CD14-positive monocyte (primary cell): ENCODE data around the gene PDE7B. TPM values are rescaled to one million over a fixed set of nuclear protein-coding genes. Genes with fewer than 3 reads are reported as not detected.

Experiments
- DNase-seq, 3 donors: peaks; one replicate each; pipeline ENCODE4 v3.0.0-alpha.2; 2011 to 2022
- H2AFZ ChIP-seq: 2 replicates; pipeline ENCODE4 v1.6.0; 2012; ENCODE audit warnings: mild to moderate bottlenecking, low read depth, low read length, inconsistent platforms; ENCODE audit not compliant: insufficient read depth, poor library complexity, severe bottlenecking
- H3K27ac ChIP-seq, 2 donors: 1 replicate in 1 of 2; 2 replicates in 1 of 2; pipeline ENCODE4 v1.5.1; 2012 to 2013; ENCODE audit warnings: low read length in 2 of 2, control low read depth in 1 of 2, inconsistent platforms in 1 of 2, low read depth in 1 of 2, mild to moderate bottlenecking in 1 of 2
- H3K27me3 ChIP-seq, 2 donors: one replicate each; pipeline versions ENCODE4 v1.6.0 to v1.6.1; 2011 to 2013; ENCODE audit warnings: low read length in 2 of 2; ENCODE audit not compliant: control insufficient read depth in 2 of 2, insufficient read depth in 2 of 2
- H3K36me3 ChIP-seq, 2 donors: replicated peaks in 1 of 2; 1 replicate in 1 of 2; 2 replicates in 1 of 2; pipeline versions ENCODE4 v1.5.1 to v1.6.1; 2012 to 2013; ENCODE audit warnings: low read length in 2 of 2, control low read depth in 1 of 2, inconsistent platforms in 1 of 2, mild to moderate bottlenecking in 1 of 2; ENCODE audit not compliant: insufficient read depth in 2 of 2, control insufficient read depth in 1 of 2
- H3K4me1 ChIP-seq, 2 donors: 1 replicate in 1 of 2; 2 replicates in 1 of 2; pipeline versions ENCODE4 v1.5.1 to v1.6.1; 2012 to 2013; ENCODE audit warnings: low read length in 2 of 2, control low read depth in 1 of 2, inconsistent platforms in 1 of 2, mild to moderate bottlenecking in 1 of 2, moderate library complexity in 1 of 2; ENCODE audit not compliant: insufficient read depth in 2 of 2, control insufficient read depth in 1 of 2
- H3K4me2 ChIP-seq: replicated peaks from 2 replicates; pipeline ENCODE3; 2012; ENCODE audit warnings: low read length, moderate library complexity, mild to moderate bottlenecking; ENCODE audit not compliant: poor library complexity, severe bottlenecking; ENCODE audit errors: extremely low read depth
- H3K4me3 ChIP-seq, 3 experiments: fragments of 200-600 bp in 1 of 3; sonication (generic) in 1 of 3; replicated peaks in 1 of 3; 1 replicate in 2 of 3; 2 replicates in 1 of 3; pipeline ENCODE4 v1.5.1; 2011 to 2013; ENCODE audit warnings: low read length in 3 of 3, mild to moderate bottlenecking in 3 of 3, control low read depth in 2 of 3, low read depth in 2 of 3, inconsistent platforms in 1 of 3, moderate library complexity in 1 of 3
- H3K79me2 ChIP-seq: 2 replicates; pipeline ENCODE4 v1.6.0; 2012; ENCODE audit warnings: mild to moderate bottlenecking, control low read depth, inconsistent platforms, low read length, moderate library complexity; ENCODE audit not compliant: insufficient read depth
- H3K9ac ChIP-seq: 2 replicates; pipeline ENCODE4 v1.6.0; 2017; ENCODE audit warnings: low read length, mild to moderate bottlenecking; ENCODE audit not compliant: insufficient read depth, poor library complexity, severe bottlenecking
- H3K9me3 ChIP-seq, 2 donors: replicated peaks in 1 of 2; 1 replicate in 1 of 2; 2 replicates in 1 of 2; pipeline versions ENCODE4 v1.5.1 to v1.6.1; 2012 to 2013; ENCODE audit warnings: low read length in 2 of 2, control low read depth in 1 of 2; ENCODE audit not compliant: control insufficient read depth in 1 of 2, insufficient read depth in 1 of 2
- H4K20me1 ChIP-seq: 2 replicates; pipeline ENCODE4 v1.6.0; 2012; ENCODE audit warnings: mild to moderate bottlenecking, low read length, control low read depth, moderate library complexity; ENCODE audit not compliant: insufficient read depth
- H3K27ac Mint-ChIP-seq, 7 donors: one replicate each; pipeline ENCODE4 v1.8.0; 2020; ENCODE audit warnings: mild to moderate bottlenecking in 7 of 7, mixed read lengths in 7 of 7, moderate library complexity in 6 of 7, inconsistent platforms in 2 of 7
- H3K27me3 Mint-ChIP-seq, 3 donors: one replicate each; pipeline ENCODE4 v1.8.0; 2021 to 2022; ENCODE audit warnings: low read depth in 3 of 3, mild to moderate bottlenecking in 3 of 3, mixed read lengths in 3 of 3, moderate library complexity in 3 of 3, inconsistent platforms in 1 of 3
- H3K36me3 Mint-ChIP-seq, 2 donors: one replicate each; pipeline ENCODE4 v1.8.0; 2020; ENCODE audit warnings: mixed read lengths in 2 of 2, inconsistent platforms in 1 of 2, mild to moderate bottlenecking in 1 of 2
- H3K4me1 Mint-ChIP-seq: one replicate; pipeline ENCODE4 v1.8.0; 2020; ENCODE audit warnings: mild to moderate bottlenecking, mixed read lengths
- H3K4me3 Mint-ChIP-seq, 2 donors: one replicate each; pipeline ENCODE4 v1.8.0; 2020; ENCODE audit warnings: mild to moderate bottlenecking in 2 of 2, mixed read lengths in 2 of 2, moderate library complexity in 1 of 2
- H3K9me3 Mint-ChIP-seq, 7 donors: one replicate each; pipeline ENCODE4 v1.8.0; 2020 to 2022; ENCODE audit warnings: mixed read lengths in 7 of 7, mild to moderate bottlenecking in 6 of 7, moderate library complexity in 6 of 7, inconsistent platforms in 2 of 7
- CTCF ChIP-seq: fragments of 200-600 bp; IDR thresholded peaks from one replicate; pipeline ENCODE4 v1.8.0; 2022; ENCODE audit warnings: antibody characterized with exemption, mild to moderate bottlenecking
- WGBS: methylation state at CpG from one replicate; pipeline ENCODE4 v1.1.5; 2013; ENCODE audit warnings: missing lambda C conversion rate; ENCODE audit not compliant: insufficient coverage; 5-methylcytosine and 5-hydroxymethylcytosine counted together
- intact Hi-C, 2 donors: fragments of 100-400 bp; cut with micrococcal nuclease; formaldehyde crosslinking; loops; one replicate each; pipeline versions ENCODE4 v1.15.0 to v1.15.1; 2023
- polyA plus RNA-seq, 3 donors: library from polyadenylated mRNA; depleted of rRNA in 1 of 3; unstranded in 2 of 3; stranded (reverse) in 1 of 3; fragments of 300-500 nt in 2 of 3; fragments of >200 nt in 1 of 3; fragmentation: Illumina TruSeq in 2 of 3; gene quantifications; 1 replicate in 2 of 3; 2 replicates in 1 of 3; pipeline ENCODE4 v1.2.3, GENCODE V29; 2012 to 2021

Gene PDE7B
- polyA plus RNA-seq, 3 donors: 0.37 to 1.1 (median 0.89) TPM

GRCh38 chr6:135883045-135883444 is 31.5 kb downstream of the PDE7B start:
- H3K4me3 Mint-ChIP-seq: no peak overlapping the region

GRCh38 chr6:135883536-135883935 is 32.0 kb downstream of the PDE7B start:
- no peak for TF ChIP-seq CTCF
- Histone ChIP-seq H3K9me3 (no peaks in the 10 kb centered on the region), H3K4me3 (no peak overlapping the region), H3K36me3 (no peaks in the 10 kb centered on the region), H3K4me2 (no peak overlapping the region), H3K27ac (no peak overlapping the region), H4K20me1 (no peaks in the 10 kb centered on the region), H3K79me2 (no peaks in the 10 kb centered on the region), H3K4me1 (peaks cover 6 to 14% of the 10 kb centered on the region in 2 donors), H3K9ac (no peak overlapping the region), H2AFZ (no peak overlapping the region), H3K27me3 (no peaks in the 10 kb centered on the region)
- Mint-ChIP-seq H3K27me3 (no peaks in the 10 kb centered on the region), H3K9me3 (peaks cover 0 to 2% (median 0%) of the 10 kb centered on the region in 7 donors), H3K36me3 (no peaks in the 10 kb centered on the region), H3K4me3 (no peak overlapping the region), H3K27ac (no peak overlapping the region), H3K4me1 (peaks cover 13% of the 10 kb centered on the region)
- intact Hi-C loops: no loop called here
- 100% methylated on average over 1 of the region's 2 CpGs for WGBS
- no peak for DNase-seq

More at GRCh38 chr6:135883045-135883444, 31.5 kb downstream of the PDE7B start:
- Mint-ChIP-seq H3K9me3 (peaks cover 0 to 2% (median 0%) of the 10 kb centered on the region in 7 donors), H3K27ac (no peak overlapping the region), H3K27me3 (no peaks in the 10 kb centered on the region), H3K4me1 (peaks cover 13% of the 10 kb centered on the region), H3K36me3 (no peaks in the 10 kb centered on the region)
- Histone ChIP-seq H3K27ac (no peak overlapping the region), H4K20me1 (no peaks in the 10 kb centered on the region), H3K36me3 (no peaks in the 10 kb centered on the region), H3K4me2 (no peak overlapping the region), H3K79me2 (no peaks in the 10 kb centered on the region), H3K4me3 (no peak overlapping the region), H3K9ac (no peak overlapping the region), H3K9me3 (no peaks in the 10 kb centered on the region), H2AFZ (no peak overlapping the region), H3K4me1 (peaks cover 6 to 14% of the 10 kb centered on the region in 2 donors), H3K27me3 (no peaks in the 10 kb centered on the region)
- TF ChIP-seq CTCF: no peak
- intact Hi-C loops: no loop called here
- 100% methylated on average over 1 of the region's 2 CpGs for WGBS
- DNase-seq: no peak
